Inferior parietal cortex (tissue), 1 donor: ENCODE results near the gene TPH1.
A peak's percentile ranks its signal among the peaks of the same experiment; 100 is the strongest.

Experiments used
- DNase-seq: peaks from one replicate; pipeline ENCODE4 v3.0.0-alpha.2; 2016; ENCODE audit errors: extremely low spot score

TPH1 gene

DNA sequence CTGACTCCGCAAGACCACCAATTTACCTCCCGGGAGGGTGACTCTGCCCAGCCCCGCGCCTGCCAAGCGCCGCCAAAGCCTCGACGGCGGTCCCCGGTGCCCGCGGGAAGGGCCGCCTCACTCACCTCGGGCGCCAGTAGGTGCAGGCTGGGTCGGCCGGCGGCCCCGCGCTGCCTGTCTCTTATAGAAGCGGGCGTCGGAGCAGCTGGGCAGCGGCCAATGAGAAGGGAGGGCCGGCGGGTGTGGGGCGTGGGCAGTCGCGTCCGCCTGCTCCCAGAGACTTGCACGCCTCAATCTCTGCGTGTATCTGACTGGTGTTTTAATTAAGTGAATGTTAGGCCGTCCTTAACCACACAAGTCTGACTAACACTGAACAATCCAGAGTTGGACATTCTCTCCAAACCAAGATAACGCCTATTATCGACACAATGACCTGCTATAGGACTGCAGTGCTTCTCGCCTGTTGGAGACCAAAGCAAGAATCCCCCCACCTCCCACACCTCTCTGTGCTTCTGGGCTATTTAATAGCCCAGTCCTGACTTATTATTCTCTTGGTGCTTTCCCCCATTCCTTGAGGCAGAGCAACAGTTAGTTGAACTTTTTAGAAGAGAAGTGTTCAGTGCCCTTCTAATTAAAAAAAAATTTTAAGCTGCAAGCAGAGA lies at the start of gene TPH1:
Gene TPH1, minus strand, starts transcription at position 154 of the 662 bp plus-strand sequence. CDS start 5,507 bp downstream, outside the sequence.
- no peak for DNase-seq

DNA sequence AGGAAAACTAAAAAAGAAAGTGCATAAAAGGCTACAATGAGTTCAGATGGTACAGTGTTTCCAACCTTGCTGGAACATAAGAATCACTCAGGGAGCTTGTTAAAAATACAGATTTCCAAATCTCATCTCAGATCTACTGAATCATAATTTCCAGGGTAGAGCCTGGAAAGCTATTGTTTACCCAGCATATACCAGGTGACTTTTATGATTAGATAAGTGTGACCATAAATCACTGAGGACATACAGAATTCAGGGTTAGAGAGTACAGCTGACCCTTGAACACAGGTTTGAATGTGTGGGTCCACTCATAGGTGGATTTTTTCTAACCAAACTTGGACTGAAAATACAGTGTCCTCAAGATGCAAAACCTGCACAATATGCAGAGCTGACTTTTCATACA lies 47.9 kb upstream of the TPH1 start:
- DNase-seq, result no peak

DNA sequence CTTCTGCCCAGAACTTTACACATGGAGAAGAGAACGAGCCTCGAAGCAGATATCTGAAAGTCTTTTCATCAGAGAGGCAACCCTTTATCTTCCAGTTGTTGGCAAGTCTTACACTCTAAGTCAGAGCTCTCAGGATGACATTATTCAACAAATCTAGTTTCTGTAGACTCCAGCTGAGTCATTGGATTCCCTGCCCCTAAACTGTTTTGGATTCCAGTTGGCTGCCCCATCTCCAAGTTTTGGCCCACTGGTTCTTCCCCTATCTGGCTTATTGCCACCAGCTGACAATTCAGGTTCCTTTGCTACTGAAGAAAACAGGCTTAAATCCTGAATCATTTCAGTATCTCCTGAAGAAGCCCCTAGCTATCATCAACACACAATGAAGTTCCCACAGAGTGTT lies 45.7 kb upstream of the TPH1 start:
- DNase-seq, result no peak

DNA sequence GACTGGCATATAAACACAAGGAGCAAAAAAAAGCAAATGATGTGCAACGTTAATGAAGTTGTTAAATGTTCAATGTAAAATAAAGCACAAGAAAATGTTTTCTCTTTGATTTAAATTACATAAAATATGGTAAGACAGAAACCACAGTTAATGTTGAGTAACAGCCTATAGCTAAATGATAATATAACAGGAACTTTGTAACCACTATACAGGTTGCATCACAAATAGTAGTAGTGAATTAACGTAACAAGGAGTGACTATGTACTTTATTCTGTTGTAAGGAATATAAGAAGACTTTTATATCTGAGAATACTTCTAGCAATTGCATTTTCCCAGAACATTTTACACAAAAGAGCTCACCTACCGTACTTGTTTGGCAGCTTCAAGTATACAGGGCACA lies 42.9 kb upstream of the TPH1 start:
- no peak for DNase-seq

DNA sequence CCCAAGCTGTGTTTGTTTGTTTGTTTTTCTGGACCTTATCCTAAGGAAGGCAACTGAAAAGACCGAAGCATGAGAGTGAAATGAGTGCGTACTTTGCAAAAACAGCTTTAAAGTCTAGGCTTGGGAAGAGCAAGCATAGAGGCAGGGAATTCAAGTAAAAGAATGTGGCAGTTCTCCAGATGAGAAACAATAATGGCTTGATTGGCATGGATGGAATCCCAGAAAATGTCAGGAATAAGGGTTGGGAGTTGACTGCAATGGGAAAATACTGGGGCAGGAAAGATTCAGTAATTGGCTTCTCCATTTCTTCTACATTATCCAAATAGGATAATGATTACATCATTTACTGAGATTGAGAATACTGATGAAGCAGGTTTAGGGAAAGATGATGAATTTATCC lies 42.3 kb upstream of the TPH1 start:
- peak; percentile 34 for DNase-seq

DNA sequence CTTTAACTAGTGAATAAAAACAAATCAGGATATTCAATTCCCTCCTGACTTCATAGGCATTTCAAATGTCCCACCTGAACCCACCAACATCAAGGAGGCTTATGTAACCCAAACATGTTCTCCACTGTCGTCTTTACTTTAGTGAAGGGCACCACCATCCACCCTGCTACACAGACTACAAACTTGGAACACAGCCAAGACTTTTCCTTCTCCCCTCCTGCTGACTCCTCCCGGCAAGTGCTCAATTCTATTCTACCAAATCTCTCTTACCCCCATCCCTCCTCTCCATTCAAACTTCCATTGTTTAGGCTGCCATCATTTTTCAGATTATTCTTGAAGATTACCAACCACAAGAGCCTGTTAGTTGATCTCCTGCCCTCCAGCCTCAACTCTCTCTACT lies 35.5 kb upstream of the TPH1 start:
- no peak for DNase-seq

DNA sequence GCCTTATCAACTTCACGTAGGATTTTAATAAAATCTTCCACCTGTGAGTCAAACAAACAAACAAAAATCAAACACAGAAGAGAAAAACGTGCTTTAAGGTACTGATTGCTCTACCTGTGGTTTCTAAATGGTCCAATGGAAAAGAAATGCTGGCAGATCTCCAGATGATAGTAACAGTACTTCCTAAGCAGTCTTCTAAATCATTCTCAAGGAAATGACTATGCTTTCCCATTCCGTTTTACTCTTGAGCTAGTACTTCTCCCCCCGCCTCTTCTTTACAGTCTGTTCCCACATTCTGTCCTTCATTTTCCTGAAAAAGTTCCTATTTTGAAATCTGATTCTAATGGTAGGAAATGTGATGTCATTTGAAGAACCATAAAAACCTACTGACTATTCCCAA lies 34.4 kb upstream of the TPH1 start:
- no peak for DNase-seq

- DNase-seq, result no peak
These were observed 32.8 kb upstream of the TPH1 start for GRCh38 chr11:18078909-18079308.

DNA sequence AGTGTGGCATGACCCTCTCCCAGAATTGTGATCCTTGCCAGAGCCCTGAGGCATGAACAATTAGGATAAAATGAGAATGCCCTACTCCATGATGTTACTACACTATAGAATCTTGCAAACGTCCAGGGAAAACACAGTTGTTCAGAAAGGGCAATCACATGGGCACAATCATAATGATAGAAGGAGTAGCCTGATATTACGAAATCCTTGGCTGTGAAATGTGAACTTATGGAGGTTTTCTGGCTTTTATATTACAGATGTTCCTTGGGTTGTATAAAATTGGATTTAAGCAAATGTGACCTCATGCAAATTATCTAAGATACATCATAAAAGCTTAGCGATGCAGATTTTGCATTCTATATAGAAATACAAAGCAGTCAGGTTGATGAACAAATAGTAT lies 29.4 kb upstream of the TPH1 start:
- no peak for DNase-seq

GRCh38 chr11:18071098-18071705 lies 25.1 kb upstream of the TPH1 start:
- DNase-seq, result no peak

- DNase-seq, result no peak
These were observed 21.3 kb upstream of the TPH1 start for GRCh38 chr11:18067372-18067771.

DNA sequence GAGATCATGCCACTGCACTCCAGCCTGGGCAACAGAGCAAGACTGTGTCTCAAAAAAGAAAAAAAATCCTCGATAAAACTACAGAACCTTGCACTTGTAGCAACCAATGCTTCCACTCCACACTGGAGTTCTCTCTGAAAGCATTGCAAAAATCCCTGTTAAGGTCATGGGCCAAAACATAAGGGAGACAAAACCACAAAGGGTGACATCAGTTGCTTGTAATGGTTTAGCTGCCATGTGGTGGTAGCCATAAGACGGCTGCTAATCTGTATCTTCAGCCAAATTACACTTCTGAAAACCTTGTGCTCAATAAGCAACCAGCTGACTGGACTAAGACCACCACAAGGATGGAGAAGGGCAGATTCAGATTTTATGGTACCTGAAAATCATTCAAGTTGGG lies 20.6 kb upstream of the TPH1 start:
- DNase-seq, result no peak

GRCh38 chr11:18065572-18065971 lies 19.5 kb upstream of the TPH1 start:
- no peak for DNase-seq

GRCh38 chr11:18064450-18065054 lies 18.5 kb upstream of the TPH1 start:
- DNase-seq, result no peak

DNA sequence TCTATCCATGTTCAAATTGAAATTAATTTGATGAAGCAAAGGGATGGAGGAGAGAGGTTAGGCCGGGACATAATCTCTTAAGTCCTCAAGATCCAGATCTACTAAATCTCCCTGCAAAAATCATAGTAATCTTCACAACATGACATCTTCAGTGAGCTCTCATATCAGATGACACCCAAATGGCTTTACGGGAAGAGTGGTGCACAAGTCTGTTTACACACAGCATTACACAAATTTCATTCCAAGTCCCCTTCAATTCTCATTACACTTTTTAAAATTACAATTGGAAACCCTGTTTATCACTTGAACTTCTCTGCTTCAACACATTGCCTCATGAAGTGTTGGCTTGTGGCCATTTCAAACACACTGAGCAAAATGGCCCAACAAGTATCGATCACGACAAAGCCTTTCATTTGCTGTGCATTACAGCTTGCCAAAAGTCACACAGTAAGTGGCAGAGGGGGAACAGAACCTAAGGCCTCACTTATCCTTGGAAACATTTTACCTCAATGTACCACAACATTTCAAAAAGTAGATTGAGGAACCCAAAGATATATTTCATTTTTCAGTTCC lies 17.9 kb upstream of the TPH1 start:
- no peak for DNase-seq

- DNase-seq, result no peak
These were observed 17.1 kb upstream of the TPH1 start for GRCh38 chr11:18063125-18063524.

GRCh38 chr11:18061351-18061750 lies 15.3 kb upstream of the TPH1 start:
- no peak for DNase-seq

GRCh38 chr11:18056561-18057181 lies 10.6 kb upstream of the TPH1 start:
- no peak for DNase-seq

DNA sequence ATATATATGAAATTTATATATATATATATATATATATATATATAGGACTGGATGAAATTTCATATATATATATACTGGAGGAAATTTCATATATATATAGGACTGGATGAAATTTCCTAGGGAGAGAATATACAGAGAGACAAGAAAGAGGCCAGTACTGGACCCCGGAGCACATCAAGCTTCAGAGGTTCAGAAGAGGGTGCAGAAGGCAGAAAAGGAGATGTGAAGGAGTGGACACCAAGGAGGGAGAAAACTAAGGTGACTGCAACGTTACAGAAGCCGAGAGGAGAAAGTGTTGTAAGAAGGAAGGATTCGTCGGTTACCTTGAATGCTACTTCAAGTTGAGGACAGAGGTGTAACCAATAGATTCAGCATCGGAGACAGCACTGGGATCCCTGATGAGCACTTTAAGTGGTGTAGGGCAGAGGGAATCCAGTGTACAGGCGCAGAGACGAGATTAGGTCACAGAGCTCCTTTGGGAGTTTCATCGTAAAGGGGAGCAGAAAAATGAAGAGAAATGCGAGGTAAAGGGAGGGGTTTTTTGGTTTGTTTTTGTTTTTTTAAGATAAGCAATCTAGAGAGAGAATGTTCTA lies 8.5 kb upstream of the TPH1 start:
- no peak for DNase-seq

GRCh38 chr11:18050848-18051247 lies 4.8 kb upstream of the TPH1 start:
- DNase-seq, result no peak

- no peak for DNase-seq
These were observed 9.6 kb downstream of the TPH1 start for GRCh38 chr11:18036456-18036855.

GRCh38 chr11:18027475-18027874 lies 18.6 kb downstream of the TPH1 start:
- no peak for DNase-seq
